Naive thymus-derived CD8-positive, alpha-beta T cell (primary cell): ENCODE results near the gene HEATR5B. TPM values are rescaled to one million over a fixed set of nuclear protein-coding genes. Genes with fewer than 3 reads are reported as not detected.

Experiments
- ATAC-seq, 2 donors: fragments of 150-1000 bp; cut with Tn5 transposase in 1 of 2; sonication (Bioruptor Pico), chemical (Tn5 transposase) in 1 of 2; 1 replicate in 1 of 2; 2 replicates in 1 of 2; pipeline ENCODE4 v1.10.0; 2021; ENCODE audit warnings: mild to moderate bottlenecking in 2 of 2, moderate library complexity in 2 of 2
- POLR2A ChIA-PET: fragments of 350-600 bp; sonication (Branson Sonifier 250); formaldehyde crosslinking; loops from one replicate; lab custom pipeline; 2021; ENCODE audit warnings: antibody characterized with exemption; lab: Charles Lee
- DNase-seq, 10 donors: peaks; one replicate each; pipeline versions ENCODE4 v3.0.0 to v3.0.0-alpha.2; 2020 to 2022
- H3K27ac Mint-ChIP-seq, 10 donors: one replicate each; pipeline ENCODE4 v1.8.0; 2020 to 2022; ENCODE audit warnings: mild to moderate bottlenecking in 10 of 10, mixed read lengths in 10 of 10, moderate library complexity in 4 of 10, inconsistent platforms in 1 of 10
- H3K27me3 Mint-ChIP-seq, 5 donors: one replicate each; pipeline ENCODE4 v1.8.0; 2021 to 2022; ENCODE audit warnings: mixed read lengths in 5 of 5
- H3K36me3 Mint-ChIP-seq, 3 donors: one replicate each; pipeline ENCODE4 v1.8.0; 2020 to 2022; ENCODE audit warnings: mixed read lengths in 3 of 3, mild to moderate bottlenecking in 2 of 3, inconsistent platforms in 1 of 3
- H3K4me1 Mint-ChIP-seq, 4 donors: one replicate each; pipeline ENCODE4 v1.8.0; 2021 to 2022; ENCODE audit warnings: mixed read lengths in 4 of 4
- H3K4me3 Mint-ChIP-seq, 10 donors: one replicate each; pipeline ENCODE4 v1.8.0; 2020 to 2022; ENCODE audit warnings: mild to moderate bottlenecking in 10 of 10, mixed read lengths in 10 of 10, moderate library complexity in 6 of 10, inconsistent platforms in 1 of 10
- H3K9me3 Mint-ChIP-seq, 9 donors: one replicate each; pipeline ENCODE4 v1.8.0; 2020 to 2022; ENCODE audit warnings: mixed read lengths in 9 of 9, mild to moderate bottlenecking in 3 of 9, inconsistent platforms in 1 of 9, moderate library complexity in 1 of 9
- polyA plus RNA-seq, 3 donors: library from polyadenylated mRNA; unstranded; fragments of 300-500 nt; fragmentation: Illumina TruSeq; gene quantifications; one replicate each; pipeline ENCODE4 v1.2.3, GENCODE V29; 2021
- total RNA-seq, 8 experiments: library from RNA in 2 of 8; stranded (reverse) in 2 of 8; gene quantifications; one replicate each; pipeline ENCODE4 v1.2.3 and lab custom pipeline; 2021 to 2026

Gene HEATR5B
- total and polyA plus RNA-seq, 5 experiments from 2014 or later = 5.1 to 40.2 (median 10.1) TPM

DNA sequence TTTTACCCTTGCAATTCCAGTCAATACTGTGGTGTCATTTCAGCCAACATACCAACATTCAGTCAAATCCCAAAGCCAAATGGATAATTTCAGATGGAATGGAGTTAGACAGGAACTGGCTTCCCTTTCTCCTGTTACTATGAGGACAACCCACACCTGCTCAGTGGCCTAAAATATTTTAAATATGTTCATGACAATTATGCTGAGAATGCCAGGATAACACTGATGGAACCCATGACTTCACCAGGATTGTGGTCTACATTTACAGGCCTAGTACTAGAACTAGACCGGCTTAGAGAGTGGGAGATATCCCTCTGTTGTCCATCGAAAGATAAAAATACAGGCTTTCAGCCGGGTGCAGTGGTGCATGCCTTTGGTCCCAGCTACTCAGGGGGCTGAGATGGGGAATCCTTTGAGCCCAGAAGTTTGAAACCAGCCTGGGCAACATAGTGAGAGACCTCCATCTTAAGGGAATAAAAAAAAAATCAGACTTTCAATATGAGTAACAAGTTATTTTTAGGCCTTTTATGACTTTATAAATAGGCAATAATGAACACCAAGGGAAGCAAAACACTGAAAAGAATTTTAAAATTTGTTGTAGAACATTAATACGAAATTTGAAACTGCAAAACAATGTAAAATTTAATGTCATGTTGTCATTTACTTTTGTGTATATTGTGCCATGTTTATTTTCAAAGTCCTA, 14.4 kb upstream of the HEATR5B start:
- Mint-ChIP-seq H3K9me3 (no peaks in the 10 kb centered on the region), H3K36me3 (peaks cover 4 to 72% (median 20%) of the 10 kb centered on the region in 3 donors), H3K4me1 (peaks cover 0 to 2% (median 0%) of the 10 kb centered on the region in 4 donors), H3K27ac (peak overlapping the region in 3 of 10 donors; percentile 17 to 63 (median 38)), H3K27me3 (no peaks in the 10 kb centered on the region), H3K4me3 (no peak overlapping the region)
- DNase-seq = no peak
- POLR2A ChIA-PET = no interaction called here
- no peak for ATAC-seq

GRCh38 chr2:37096568-37096967, 12.4 kb upstream of the HEATR5B start:
- H3K27me3 Mint-ChIP-seq = no peaks in the 10 kb centered on the region
- H3K4me1 Mint-ChIP-seq = peaks cover 0 to 6% (median 1%) of the 10 kb centered on the region in 4 donors
- H3K36me3 Mint-ChIP-seq = peaks cover 4 to 77% (median 22%) of the 10 kb centered on the region in 3 donors
- no peaks in the 10 kb centered on the region for H3K9me3 Mint-ChIP-seq
- H3K4me3 Mint-ChIP-seq = no peak overlapping the region
- DNase-seq = no peak
- peak overlapping the region in 7 of 10 donors; percentile 9 to 74 (median 27) for H3K27ac Mint-ChIP-seq
- ATAC-seq = no peak
- POLR2A ChIA-PET = no interaction called here

DNA sequence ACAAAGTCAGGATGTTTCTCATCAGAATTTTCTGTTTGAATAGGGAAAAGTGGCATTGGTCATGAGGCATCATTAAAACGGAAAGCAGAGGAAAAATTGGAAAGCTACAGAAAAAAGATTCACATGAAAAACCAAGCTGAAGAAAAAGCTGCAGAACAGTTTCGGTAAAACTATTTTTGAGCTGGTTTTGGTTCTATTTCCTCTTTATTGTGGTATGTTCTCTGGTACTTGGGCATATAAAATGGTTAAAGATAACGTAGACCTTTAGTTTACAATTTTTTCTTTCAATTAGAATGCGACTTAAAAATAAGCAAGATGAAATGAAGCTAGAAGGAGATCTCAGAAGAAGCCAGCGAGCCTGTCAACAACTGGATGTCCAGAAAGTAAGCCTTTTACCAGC, 7.7 kb upstream of the HEATR5B start:
- Mint-ChIP-seq H3K27ac (peak overlapping the region in 1 of 10 donors; percentile 53), H3K36me3 (peaks cover 4 to 81% (median 14%) of the 10 kb centered on the region in 3 donors), H3K4me1 (peaks cover 10 to 28% (median 12%) of the 10 kb centered on the region in 4 donors), H3K27me3 (no peaks in the 10 kb centered on the region), H3K4me3 (peak overlapping the region in 1 of 10 donors; percentile 33), H3K9me3 (no peaks in the 10 kb centered on the region)
- POLR2A ChIA-PET = no interaction called here
- no peak for DNase-seq
- ATAC-seq = no peak

- POLR2A ChIA-PET = no interaction called here
- peak overlapping the region in 1 of 10 donors; percentile 71 for H3K27ac Mint-ChIP-seq
- DNase-seq (no peak), ATAC-seq (no peak)
- H3K4me1 Mint-ChIP-seq = peaks cover 8 to 28% (median 13%) of the 10 kb centered on the region in 4 donors
- no peak overlapping the region for H3K4me3 Mint-ChIP-seq
- H3K36me3 Mint-ChIP-seq = peaks cover 0 to 64% (median 11%) of the 10 kb centered on the region in 3 donors
- H3K9me3 Mint-ChIP-seq = no peaks in the 10 kb centered on the region
- no peaks in the 10 kb centered on the region for H3K27me3 Mint-ChIP-seq
Observed at GRCh38 chr2:37090019-37090477, 5.9 kb upstream of the HEATR5B start.

DNA sequence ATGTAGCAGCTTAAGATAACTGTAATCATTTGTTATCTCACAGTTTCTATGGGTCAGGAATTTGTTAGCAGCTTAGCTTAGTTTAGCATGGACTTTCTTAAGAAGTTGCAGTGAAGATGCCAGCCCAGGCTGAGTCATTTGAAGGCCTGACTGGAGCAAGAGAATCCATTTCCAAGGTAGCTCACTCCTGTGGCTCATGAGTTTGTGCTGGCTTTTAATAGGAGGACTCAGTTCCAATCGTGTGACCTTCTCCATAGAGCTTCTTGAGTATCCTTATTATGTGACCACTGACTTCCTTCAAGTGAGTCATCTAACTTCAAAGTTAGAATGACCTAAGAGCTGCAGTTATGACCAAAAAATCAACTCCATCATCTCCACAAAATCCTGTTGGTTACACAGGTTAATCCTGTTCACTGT, 1.6 kb upstream of the HEATR5B start:
- Mint-ChIP-seq H3K4me1 (peaks cover 13 to 41% (median 22%) of the 10 kb centered on the region in 4 donors), H3K36me3 (peaks cover 0 to 32% (median 9%) of the 10 kb centered on the region in 3 donors), H3K4me3 (no peak overlapping the region), H3K9me3 (no peaks in the 10 kb centered on the region), H3K27me3 (no peaks in the 10 kb centered on the region), H3K27ac (peak overlapping the region in 1 of 10 donors; percentile 13)
- POLR2A ChIA-PET = interaction anchor here (1.5 to 2.2 kb wide), 2 partner anchors 71 to 119 kb away, joined by 4 to 8 read pairs; partner anchors contain the start of genes EIF2AK2 and STRN
- ATAC-seq = no peak
- no peak for DNase-seq

DNA sequence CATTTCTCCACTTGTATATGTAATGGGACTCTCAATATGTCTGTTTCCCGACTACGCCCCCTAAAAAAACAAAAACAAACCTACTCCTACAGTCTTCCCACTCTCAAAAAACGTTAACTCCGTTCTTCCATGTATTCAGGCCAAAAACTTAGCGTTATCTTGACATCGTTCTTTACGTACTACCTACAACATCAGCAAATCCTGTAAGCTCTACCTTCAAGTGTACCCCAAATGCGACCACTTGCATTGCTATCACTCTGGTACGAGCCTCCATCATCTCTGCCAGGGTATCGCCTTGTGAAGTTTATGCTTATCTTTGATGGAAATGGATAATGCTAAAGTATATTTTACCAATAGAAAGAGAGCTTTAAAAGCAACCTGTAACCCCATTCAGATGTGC, 625 bp upstream of the HEATR5B start:
- Mint-ChIP-seq H3K36me3 (peaks cover 0 to 33% (median 9%) of the 10 kb centered on the region in 3 donors), H3K27ac (no peak overlapping the region), H3K27me3 (no peaks in the 10 kb centered on the region), H3K4me3 (no peak overlapping the region), H3K9me3 (no peaks in the 10 kb centered on the region), H3K4me1 (peaks cover 13 to 50% (median 23%) of the 10 kb centered on the region in 4 donors)
- no peak for DNase-seq
- ATAC-seq = peak in 1 of 2 donors; percentile 8
- POLR2A ChIA-PET = interaction anchor here (0.8 to 2.2 kb wide), 3 partner anchors 72 to 147 kb away, joined by 3 to 8 read pairs (median 4); partner anchors contain the start of genes CEBPZ, EIF2AK2, NDUFAF7 and STRN

GRCh38 chr2:37080689-37081088, 3.5 kb downstream of the HEATR5B start:
- Mint-ChIP-seq H3K36me3 (peaks cover 4 to 40% (median 23%) of the 10 kb centered on the region in 3 donors), H3K4me3 (peak overlapping the region in 9 of 10 donors; percentile 52 to 79 (median 71)), H3K27me3 (no peaks in the 10 kb centered on the region), H3K9me3 (no peaks in the 10 kb centered on the region), H3K4me1 (peaks cover 5 to 62% (median 21%) of the 10 kb centered on the region in 4 donors), H3K27ac (peak overlapping the region in 9 of 10 donors; percentile 47 to 84 (median 77))
- POLR2A ChIA-PET = no interaction called here
- DNase-seq = peak in 1 of 10 donors; percentile 13
- no peak for ATAC-seq

DNA sequence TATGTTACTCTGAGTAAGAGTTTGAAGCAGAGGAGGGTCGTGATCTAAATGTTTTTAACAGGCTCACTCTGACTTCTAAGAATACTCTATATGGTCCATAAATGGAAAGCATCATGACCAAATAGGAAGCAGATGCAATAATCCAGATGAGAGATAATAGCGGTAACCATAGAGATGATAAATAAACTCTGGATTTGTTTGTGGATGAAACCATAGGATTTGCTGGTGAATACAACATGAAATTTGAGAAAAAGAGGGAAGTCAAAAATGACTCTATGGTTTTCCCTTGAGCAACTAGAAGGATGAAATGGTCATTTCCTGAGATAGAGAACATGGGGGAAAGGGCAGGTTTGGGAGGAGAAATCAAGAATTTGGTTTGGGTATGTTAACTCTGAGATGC, 3.9 kb downstream of the HEATR5B start:
- H3K4me1 Mint-ChIP-seq = peaks cover 5 to 62% (median 21%) of the 10 kb centered on the region in 4 donors
- peak overlapping the region in 9 of 10 donors; percentile 47 to 84 (median 77) for H3K27ac Mint-ChIP-seq
- POLR2A ChIA-PET = interaction anchor here (0.6 kb wide), 1 partner anchor 128 kb away, joined by 3 read pairs; no protein-coding TSS in a partner anchor
- H3K36me3 Mint-ChIP-seq = peaks cover 4 to 43% (median 25%) of the 10 kb centered on the region in 3 donors
- ATAC-seq (no peak), DNase-seq (no peak)
- H3K9me3 Mint-ChIP-seq = no peaks in the 10 kb centered on the region
- peak overlapping the region in 9 of 10 donors; percentile 52 to 79 (median 71) for H3K4me3 Mint-ChIP-seq
- no peaks in the 10 kb centered on the region for H3K27me3 Mint-ChIP-seq

GRCh38 chr2:37070931-37071330, 13.2 kb downstream of the HEATR5B start:
- ATAC-seq (no peak), DNase-seq (no peak)
- Mint-ChIP-seq H3K4me1 (peaks cover 8 to 22% (median 21%) of the 10 kb centered on the region in 4 donors), H3K4me3 (no peak overlapping the region), H3K27ac (peak overlapping the region in 1 of 10 donors; percentile 33), H3K36me3 (peaks cover 21 to 77% (median 37%) of the 10 kb centered on the region in 3 donors), H3K27me3 (no peaks in the 10 kb centered on the region), H3K9me3 (no peaks in the 10 kb centered on the region)
- POLR2A ChIA-PET = no interaction called here

GRCh38 chr2:37068686-37069085, 15.5 kb downstream of the HEATR5B start:
- POLR2A ChIA-PET = no interaction called here
- Mint-ChIP-seq H3K4me3 (no peak overlapping the region), H3K4me1 (peaks cover 7 to 16% (median 15%) of the 10 kb centered on the region in 4 donors), H3K36me3 (peaks cover 12 to 79% (median 27%) of the 10 kb centered on the region in 3 donors), H3K27ac (no peak overlapping the region), H3K27me3 (no peaks in the 10 kb centered on the region), H3K9me3 (no peaks in the 10 kb centered on the region)
- ATAC-seq (no peak), DNase-seq (no peak)

DNA sequence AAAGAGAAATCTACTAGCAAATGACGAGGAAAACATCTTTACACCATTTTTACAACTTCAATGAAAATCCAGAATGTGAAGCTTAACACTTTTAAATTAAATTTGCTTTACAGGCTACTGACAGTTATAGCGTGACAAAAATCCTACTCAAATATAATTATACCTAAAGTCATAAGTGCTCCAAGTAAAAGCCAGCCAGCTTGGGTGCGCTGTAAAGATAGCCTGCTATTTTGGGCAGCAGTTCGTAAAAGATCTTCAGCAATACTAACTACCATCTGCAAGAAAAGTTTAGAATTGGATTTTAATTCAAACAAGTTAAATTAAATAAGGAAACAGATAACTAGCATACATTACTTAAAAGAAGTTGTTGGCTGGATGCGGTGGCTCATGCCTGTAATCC, 22.4 kb downstream of the HEATR5B start:
- Mint-ChIP-seq H3K27me3 (no peaks in the 10 kb centered on the region), H3K9me3 (no peaks in the 10 kb centered on the region), H3K27ac (no peak overlapping the region), H3K36me3 (peaks cover 12 to 85% (median 19%) of the 10 kb centered on the region in 3 donors), H3K4me1 (peaks cover 0 to 4% (median 1%) of the 10 kb centered on the region in 4 donors), H3K4me3 (no peak overlapping the region)
- no peak for ATAC-seq
- POLR2A ChIA-PET = interaction anchor here (0.6 kb wide), 1 partner anchor 54 kb away, joined by 4 read pairs; no protein-coding TSS in a partner anchor
- DNase-seq = no peak

GRCh38 chr2:37061013-37061711, 23.0 kb downstream of the HEATR5B start:
- Mint-ChIP-seq H3K27ac (peak overlapping the region in 1 of 10 donors; percentile 8), H3K4me3 (no peak overlapping the region), H3K27me3 (no peaks in the 10 kb centered on the region), H3K9me3 (no peaks in the 10 kb centered on the region), H3K36me3 (peaks cover 12 to 87% (median 22%) of the 10 kb centered on the region in 3 donors), H3K4me1 (peaks cover 0 to 4% (median 1%) of the 10 kb centered on the region in 4 donors)
- no peak for ATAC-seq
- POLR2A ChIA-PET = no interaction called here
- no peak for DNase-seq
